Measurements from ENCODE around the gene TXNDC8. TPM values are rescaled to one million over a fixed set of nuclear protein-coding genes. Genes with fewer than 3 reads are reported as not detected.
"Not testable (repeated sequence)": the region's sequence is repeated elsewhere in the genome, so short reads cannot be mapped to it uniquely, and the experiment has no call there.

The TXNDC8 gene
- total and polyA plus RNA-seq, 2 experiments from 2014 or later, result not detected

GRCh38 chr9:110316261-110317075 is 21.2 kb downstream of the TXNDC8 start:
- Histone ChIP-seq H3K4me1 (ENCODE audit: insufficient read depth) (peaks cover 6% of the 10 kb centered on the region), H2AFZ (no peak overlapping the region), H3K4me2 (no peak overlapping the region), H3K27ac (no peak overlapping the region), H3K4me3 (no peak overlapping the region), H3K79me2 (no peaks in the 10 kb centered on the region), H3K36me3 (replicated peaks; ENCODE audit: insufficient read depth, low read depth) (no peaks in the 10 kb centered on the region), H4K20me1 (ENCODE audit: insufficient read depth, poor library complexity, severe bottlenecking) (no peaks in the 10 kb centered on the region), H3K27me3 (no peaks in the 10 kb centered on the region), H3K9me2 (replicated peaks; ENCODE audit: insufficient read depth) (no peaks in the 10 kb centered on the region), H3K9me3 (ENCODE audit: low read depth) (no peaks in the 10 kb centered on the region)
- WGBS (ENCODE audit: low lambda C conversion rate, missing lambda C conversion rate), result 66% methylated on average over 6 of the region's 6 CpGs
- DNase-seq (ENCODE audit: low spot score), result no peak
- TF ChIP-seq CTCF (IDR thresholded peaks at IDR 0.05; ENCODE audit: poor library complexity) (no peak), EZH2 (IDR thresholded peaks at IDR 0.05; ENCODE audit: borderline replicate concordance) (no peak), EZH2phosphoT487 (IDR thresholded peaks at IDR 0.05; ENCODE audit: low read depth, severe bottlenecking, unreplicated experiment) (no peak)

GRCh38 chr9:110311978-110312377 is 25.7 kb downstream of the TXNDC8 start:
- H3K27me3 ChIP-seq; H2AFZ ChIP-seq; H3K4me1 ChIP-seq (ENCODE audit: insufficient read depth); H3K4me3 ChIP-seq; H3K9me3 ChIP-seq (ENCODE audit: low read depth); H3K9me2 ChIP-seq (replicated peaks; ENCODE audit: insufficient read depth); H3K4me2 ChIP-seq; H3K36me3 ChIP-seq (replicated peaks; ENCODE audit: insufficient read depth, low read depth); DNase-seq (ENCODE audit: low spot score); H3K27ac ChIP-seq; H4K20me1 ChIP-seq (ENCODE audit: insufficient read depth, poor library complexity, severe bottlenecking); H3K79me2 ChIP-seq: not testable (repeated sequence)
- 94% methylated on average over 2 of the region's 2 CpGs for WGBS (ENCODE audit: low lambda C conversion rate, missing lambda C conversion rate)

GRCh38 chr9:110309681-110310080 is 28.0 kb downstream of the TXNDC8 start:
- H3K4me3 ChIP-seq, result no peak overlapping the region
- DNase-seq (ENCODE audit: low spot score), result no peak
- 97% methylated on average over 1 of the region's 1 CpG for WGBS (ENCODE audit: low lambda C conversion rate, missing lambda C conversion rate)

More at GRCh38 chr9:110309681-110310080, 28.0 kb downstream of the TXNDC8 start:
- H3K9me2 ChIP-seq (replicated peaks; ENCODE audit: insufficient read depth), result no peaks in the 10 kb centered on the region
- no peaks in the 10 kb centered on the region for H3K9me3 ChIP-seq (ENCODE audit: low read depth)
- no peaks in the 10 kb centered on the region for H3K36me3 ChIP-seq (replicated peaks; ENCODE audit: insufficient read depth, low read depth)
- no peaks in the 10 kb centered on the region for H3K27me3 ChIP-seq
- no peak for TF ChIP-seq EZH2 (IDR thresholded peaks at IDR 0.05; ENCODE audit: borderline replicate concordance)
- no peak for TF ChIP-seq CTCF (IDR thresholded peaks at IDR 0.05; ENCODE audit: poor library complexity)
- no peak for TF ChIP-seq EZH2phosphoT487 (IDR thresholded peaks at IDR 0.05; ENCODE audit: low read depth, severe bottlenecking, unreplicated experiment)
- no peaks in the 10 kb centered on the region for H4K20me1 ChIP-seq (ENCODE audit: insufficient read depth, poor library complexity, severe bottlenecking)
- H3K4me2 ChIP-seq, result no peak overlapping the region
- H3K4me1 ChIP-seq (ENCODE audit: insufficient read depth), result no peaks in the 10 kb centered on the region
- H2AFZ ChIP-seq, result no peak overlapping the region
- H3K27ac ChIP-seq, result no peak overlapping the region
- H3K79me2 ChIP-seq, result no peaks in the 10 kb centered on the region
